PC-3 (cell line): Measurements from ENCODE around the gene RANBP2. TPM values are rescaled to one million over a fixed set of nuclear protein-coding genes. Genes with fewer than 3 reads are reported as not detected.

ENCODE experiments used
- ATAC-seq: fragments of 200-7000 bp; cut with Tn5 transposase; 2 replicates; pipeline ENCODE4 v1.9.1; 2020; ENCODE audit warnings: mild to moderate bottlenecking, moderate library complexity
- BruUV-seq: library from RNA; stranded (reverse); fragments of 400-500 nt; replicated peaks from 2 replicates; lab custom pipeline; 2021; lab: Mats Ljungman, UMichigan
- CTCF ChIA-PET: fragments of 300-600 bp; sonication (Branson Sonifier 250); formaldehyde crosslinking; loops from one replicate; lab custom pipeline; 2022; ENCODE audit warnings: antibody characterized with exemption; lab: Charles Lee
- POLR2A ChIA-PET: fragments of 300-600 bp; sonication (Branson Sonifier 250); formaldehyde crosslinking; loops from one replicate; lab custom pipeline; 2022; ENCODE audit warnings: antibody characterized with exemption; ENCODE audit not compliant: unreplicated experiment; lab: Charles Lee
- DNase-seq: peaks from one replicate; pipeline ENCODE4 v3.0.0-alpha.2; 2015
- H2AFZ ChIP-seq: fragments of 300-600 bp; sonication (generic); 2 replicates; pipeline ENCODE4 v1.6.0; 2016; ENCODE audit warnings: antibody characterized with exemption, low read length
- H3F3A ChIP-seq: fragments of 300-600 bp; sonication (generic); one replicate; pipeline ENCODE4 v1.6.0; 2017; ENCODE audit warnings: antibody characterized with exemption, low read length, control low read depth, mild to moderate bottlenecking; ENCODE audit not compliant: unreplicated experiment
- H3K27ac ChIP-seq: fragments of 300-600 bp; sonication (generic); 2 replicates; pipeline ENCODE4 v1.5.1; 2016; ENCODE audit warnings: mild to moderate bottlenecking, low read length
- H3K27me3 ChIP-seq: fragments of 300-600 bp; sonication (generic); 2 replicates; pipeline ENCODE4 v1.6.1; 2016; ENCODE audit warnings: low read length, mixed read lengths
- H3K36me3 ChIP-seq: fragments of 300-600 bp; sonication (generic); 2 replicates; pipeline ENCODE4 v1.6.1; 2016; ENCODE audit warnings: low read depth, mixed run types, low read length, mixed read lengths
- H3K4me1 ChIP-seq: fragments of 300-600 bp; sonication (generic); 2 replicates; pipeline ENCODE4 v1.5.1; 2016; ENCODE audit warnings: low read length; ENCODE audit not compliant: insufficient read depth
- H3K4me2 ChIP-seq: fragments of 300-600 bp; sonication (generic); 2 replicates; pipeline ENCODE4 v1.6.0; 2016; ENCODE audit warnings: low read length
- H3K4me3 ChIP-seq: fragments of 300-600 bp; sonication (generic); 2 replicates; pipeline ENCODE4 v1.5.1; 2016; ENCODE audit warnings: mild to moderate bottlenecking, low read length, mixed read lengths
- H3K79me2 ChIP-seq: fragments of 300-600 bp; sonication (generic); 2 replicates; pipeline ENCODE4 v1.6.1; 2017; ENCODE audit warnings: low read length, mixed read lengths
- H3K9ac ChIP-seq: fragments of 300-600 bp; sonication (generic); 2 replicates; pipeline ENCODE4 v1.6.0; 2016; ENCODE audit warnings: mild to moderate bottlenecking, low read length
- H3K9me2 ChIP-seq: fragments of 300-600 bp; sonication (generic); replicated peaks from 2 replicates; pipeline ENCODE4 v1.6.1; 2016; ENCODE audit warnings: mixed run types, low read length, mixed read lengths
- H3K9me3 ChIP-seq: fragments of 300-600 bp; sonication (generic); 2 replicates; pipeline ENCODE4 v1.6.1; 2016; ENCODE audit warnings: low read length, mixed read lengths
- H4K20me1 ChIP-seq: fragments of 300-600 bp; sonication (generic); 2 replicates; pipeline ENCODE4 v1.6.1; 2016; ENCODE audit warnings: low read length, mixed read lengths
- CTCF ChIP-seq: fragments of 300-600 bp; sonication (generic); conservative IDR thresholded peaks from 2 replicates; pipeline ENCODE4 v1.5.1; 2017; ENCODE audit warnings: antibody characterized with exemption, low read depth, mild to moderate bottlenecking, low read length
- EZH2 ChIP-seq: fragments of 300-600 bp; sonication (generic); IDR thresholded peaks from one replicate; pipeline ENCODE4 v1.6.1; 2017; ENCODE audit warnings: antibody characterized with exemption, mild to moderate bottlenecking, low read length; ENCODE audit not compliant: unreplicated experiment
- EZH2phosphoT487 ChIP-seq: fragments of 300-600 bp; sonication (generic); IDR thresholded peaks from 2 replicates; pipeline ENCODE4 v1.6.1; 2018; ENCODE audit warnings: mild to moderate bottlenecking, antibody characterized with exemption, low read length, borderline replicate concordance
- intact Hi-C: fragments of 100-400 bp; cut with micrococcal nuclease; formaldehyde crosslinking; loops from 2 replicates; pipeline ENCODE4 v1.9.0; 2023
- total RNA-seq: library from RNA; depleted of rRNA; stranded (reverse); fragments of >200 nt; gene quantifications from 2 replicates; pipeline ENCODE4 v1.2.3, GENCODE V29; 2014

RANBP2 gene
- total RNA-seq, 1 experiment from 2014 or later = 42.2 TPM

GRCh38 chr2:108823286-108823685, 104.0 kb downstream of the RANBP2 start:
- Histone ChIP-seq H4K20me1 (no peaks in the 10 kb centered on the region), H2AFZ (no peak overlapping the region), H3K4me3 (no peak overlapping the region), H3K9ac (no peak overlapping the region), H3K79me2 (no peaks in the 10 kb centered on the region), H3K27me3 (no peaks in the 10 kb centered on the region), H3K4me1 (no peaks in the 10 kb centered on the region), H3K27ac (no peak overlapping the region), H3K9me3 (no peaks in the 10 kb centered on the region), H3K9me2 (no peaks in the 10 kb centered on the region), H3F3A (no peaks in the 10 kb centered on the region), H3K4me2 (no peak overlapping the region), H3K36me3 (peaks cover 32% of the 10 kb centered on the region)
- intact Hi-C loops = no loop called here
- ATAC-seq = peak; percentile 40; the same call in 1 of the 2 replicates
- CTCF ChIA-PET = no interaction called here
- no peak for TF ChIP-seq EZH2
- POLR2A ChIA-PET = no interaction called here
- no TSS peak for BruUV-seq
- peak; percentile 11 for DNase-seq

GRCh38 chr2:108824316-108825070, 105.2 kb downstream of the RANBP2 start:
- Histone ChIP-seq H3K36me3 (peaks cover 21% of the 10 kb centered on the region), H3K9me2 (no peaks in the 10 kb centered on the region), H3K79me2 (no peaks in the 10 kb centered on the region), H3K9me3 (no peaks in the 10 kb centered on the region), H3K4me1 (no peaks in the 10 kb centered on the region), H3K4me3 (no peak overlapping the region), H4K20me1 (no peaks in the 10 kb centered on the region), H3F3A (no peaks in the 10 kb centered on the region), H3K9ac (no peak overlapping the region), H3K27ac (no peak overlapping the region), H3K4me2 (no peak overlapping the region), H3K27me3 (no peaks in the 10 kb centered on the region), H2AFZ (no peak overlapping the region)
- no peak for ATAC-seq
- intact Hi-C loops = no loop called here
- TF ChIP-seq EZH2 (no peak), CTCF (no peak), EZH2phosphoT487 (no peak)
- no peak for DNase-seq
- BruUV-seq = no TSS peak
- ChIA-PET POLR2A (no interaction called here), CTCF (no interaction called here)

GRCh38 chr2:108825254-108825653, 106.0 kb downstream of the RANBP2 start:
- POLR2A ChIA-PET = no interaction called here
- no TSS peak for BruUV-seq
- ATAC-seq = no peak

More at GRCh38 chr2:108825254-108825653, 106.0 kb downstream of the RANBP2 start:
- Histone ChIP-seq H2AFZ (no peak overlapping the region), H3K9ac (no peak overlapping the region), H3K9me2 (no peaks in the 10 kb centered on the region), H3K27ac (no peak overlapping the region), H3K9me3 (no peaks in the 10 kb centered on the region), H3K27me3 (no peaks in the 10 kb centered on the region), H3K36me3 (peaks cover 13% of the 10 kb centered on the region), H3K79me2 (no peaks in the 10 kb centered on the region), H3K4me1 (no peaks in the 10 kb centered on the region), H3K4me3 (no peak overlapping the region), H4K20me1 (no peaks in the 10 kb centered on the region), H3K4me2 (no peak overlapping the region), H3F3A (no peaks in the 10 kb centered on the region)
- no peak for DNase-seq
- no peak for TF ChIP-seq EZH2
- TF ChIP-seq CTCF = no peak
- no peak for TF ChIP-seq EZH2phosphoT487
- CTCF ChIA-PET = no interaction called here
- intact Hi-C loops = no loop called here
